NCI-H1436 treated with DMSO at 0.1 percent for 48 hours (cell line): Measurements from ENCODE around the gene UPF3A.
A peak's percentile ranks its signal among the peaks of the same experiment; 100 is the strongest.
"Not testable (repeated sequence)": the region's sequence is repeated elsewhere in the genome, so short reads cannot be mapped to it uniquely, and the experiment has no call there.

Experiments used
- DNase-seq: peaks from one replicate; lab custom pipeline; 2025; lab: John Stamatoyannopoulos, UW

The UPF3A gene

DNA sequence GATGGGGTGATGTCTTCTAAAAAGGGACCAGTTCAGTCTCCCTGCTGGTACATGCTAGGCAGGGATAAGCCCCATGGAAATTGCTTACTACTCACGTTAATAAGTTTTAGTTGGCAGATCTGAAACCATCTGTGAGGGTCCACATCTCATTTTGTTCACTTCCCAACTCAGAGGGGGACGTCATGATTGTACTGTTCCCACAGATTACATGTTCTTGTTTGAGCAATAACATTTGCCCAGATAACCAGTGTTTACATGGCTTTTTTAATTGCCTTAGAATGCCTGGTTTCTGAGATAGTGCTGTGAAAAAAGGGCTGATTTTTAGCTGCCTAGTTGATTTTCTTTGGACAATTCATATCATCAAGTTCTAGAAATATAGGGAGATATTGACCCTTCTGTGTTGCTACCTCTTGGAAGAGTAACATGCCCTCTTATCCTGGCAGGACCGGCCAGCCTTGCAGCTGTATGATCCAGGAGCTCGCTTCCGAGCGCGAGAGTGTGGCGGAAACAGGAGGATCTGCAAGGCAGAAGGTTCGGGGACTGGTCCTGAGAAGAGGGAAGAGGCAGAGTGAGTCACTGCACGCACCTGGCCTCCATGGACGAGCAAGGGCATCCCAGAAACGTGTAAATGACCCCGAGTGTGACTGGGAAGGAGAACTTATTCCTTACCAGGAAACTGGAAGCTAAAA lies 23.1 kb downstream of the UPF3A start:
- DNase-seq: no peak

DNA sequence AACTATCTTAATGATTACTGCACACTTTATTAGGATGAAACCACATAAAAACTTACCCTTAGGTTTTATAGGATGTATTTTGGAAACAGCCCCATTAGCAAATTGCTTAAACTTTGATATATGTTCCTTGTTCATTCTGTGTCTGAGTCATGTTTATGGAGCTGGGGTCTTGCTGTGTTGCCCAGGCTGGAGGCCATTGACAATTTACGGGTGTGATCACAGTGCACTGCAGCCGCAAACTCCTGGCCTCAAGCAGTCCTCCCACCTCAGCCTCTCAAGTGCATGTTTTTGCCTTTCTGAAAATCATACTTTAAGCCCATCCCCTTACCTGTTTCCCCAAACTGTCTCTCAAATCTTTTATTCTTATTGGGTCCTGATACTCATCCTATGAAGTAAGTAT lies 27.7 kb downstream of the UPF3A start:
- no peak for DNase-seq

DNA sequence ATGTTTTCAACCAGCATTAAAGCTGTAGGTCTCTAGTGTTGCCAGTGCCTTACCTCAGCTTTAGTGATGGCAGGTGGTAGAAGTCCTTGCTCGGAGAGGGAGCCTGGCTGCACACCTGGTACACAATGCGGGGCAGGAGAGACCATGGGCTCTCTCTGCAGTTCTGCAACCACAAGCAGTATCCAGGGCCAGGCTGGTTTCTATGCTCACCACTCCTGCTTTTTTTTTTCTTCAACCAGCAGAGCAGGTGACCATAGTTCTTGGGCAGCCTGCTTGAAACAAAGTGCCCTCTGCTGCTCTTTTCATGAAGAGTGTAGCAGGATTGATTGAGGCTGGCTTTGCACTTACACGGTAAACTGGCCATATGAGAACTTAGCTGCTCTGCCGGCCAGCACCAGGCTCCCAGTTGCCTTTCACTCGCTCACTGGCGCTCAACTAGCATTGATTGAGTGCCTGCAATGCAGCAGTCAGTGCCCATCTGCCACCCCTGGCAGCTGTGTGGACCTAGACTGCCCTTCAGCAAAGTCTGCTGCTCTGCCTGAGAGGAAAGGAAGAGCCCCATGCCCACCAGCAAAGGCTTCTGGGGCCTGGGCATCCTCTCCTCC lies 28.5 kb downstream of the UPF3A start:
- no peak for DNase-seq

DNA sequence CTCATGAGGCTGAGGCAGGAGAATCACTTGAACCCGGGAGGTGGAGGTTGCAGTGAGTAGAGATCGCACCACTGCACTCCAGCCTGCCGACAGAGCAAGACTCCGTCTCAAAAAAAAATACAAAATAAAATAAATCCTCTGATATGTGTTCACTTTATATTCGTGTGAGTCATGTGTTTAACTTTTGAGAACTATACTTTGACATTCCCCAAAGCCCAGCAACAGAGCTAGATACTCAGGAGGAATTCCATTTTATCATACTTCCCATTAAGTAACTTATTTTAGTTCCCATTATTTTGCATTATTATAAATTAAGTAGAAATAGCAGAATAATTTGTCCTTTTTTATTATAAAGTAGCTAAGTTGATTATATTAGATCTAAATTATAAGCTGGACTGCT lies 29.6 kb downstream of the UPF3A start:
- no peak for DNase-seq

DNA sequence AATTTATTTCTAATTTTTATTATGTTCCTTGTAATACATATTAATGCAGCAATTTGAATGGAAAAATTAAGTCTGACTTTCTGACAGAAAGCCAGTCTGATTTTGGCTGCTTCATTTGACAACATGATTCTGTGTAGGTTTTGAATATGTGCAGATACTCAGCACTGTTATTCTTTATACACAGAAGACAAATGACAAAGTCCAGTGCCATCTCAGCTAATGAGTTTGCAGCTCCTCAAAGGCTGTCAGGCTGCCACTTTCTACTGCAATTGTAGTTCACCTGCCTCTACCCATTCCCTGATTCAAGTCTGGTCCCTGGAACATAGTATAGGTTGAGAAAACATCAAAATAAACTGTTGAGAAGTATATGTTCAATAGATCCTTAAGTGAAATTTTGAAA lies 30.0 kb downstream of the UPF3A start:
- DNase-seq: no peak

DNA sequence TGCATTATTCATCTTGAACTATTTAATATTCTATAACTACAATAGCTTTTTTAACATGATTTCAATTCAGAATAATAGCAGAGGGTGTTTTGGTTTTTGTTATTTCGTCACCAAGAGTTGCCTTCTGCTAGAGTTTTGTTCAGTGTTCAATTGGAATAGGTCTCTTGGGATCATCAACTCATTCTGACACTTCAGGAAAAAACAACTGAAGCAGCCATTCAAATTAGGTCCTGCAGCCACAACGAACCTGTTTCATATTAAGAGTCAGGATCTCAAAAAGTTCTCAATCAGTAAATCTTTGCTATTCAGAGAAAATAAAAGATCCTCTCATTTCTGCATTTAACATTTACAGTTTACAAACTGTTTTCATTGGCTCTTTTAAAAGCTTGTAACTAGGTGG lies 30.5 kb downstream of the UPF3A start:
- peak; percentile 31 for DNase-seq

DNA sequence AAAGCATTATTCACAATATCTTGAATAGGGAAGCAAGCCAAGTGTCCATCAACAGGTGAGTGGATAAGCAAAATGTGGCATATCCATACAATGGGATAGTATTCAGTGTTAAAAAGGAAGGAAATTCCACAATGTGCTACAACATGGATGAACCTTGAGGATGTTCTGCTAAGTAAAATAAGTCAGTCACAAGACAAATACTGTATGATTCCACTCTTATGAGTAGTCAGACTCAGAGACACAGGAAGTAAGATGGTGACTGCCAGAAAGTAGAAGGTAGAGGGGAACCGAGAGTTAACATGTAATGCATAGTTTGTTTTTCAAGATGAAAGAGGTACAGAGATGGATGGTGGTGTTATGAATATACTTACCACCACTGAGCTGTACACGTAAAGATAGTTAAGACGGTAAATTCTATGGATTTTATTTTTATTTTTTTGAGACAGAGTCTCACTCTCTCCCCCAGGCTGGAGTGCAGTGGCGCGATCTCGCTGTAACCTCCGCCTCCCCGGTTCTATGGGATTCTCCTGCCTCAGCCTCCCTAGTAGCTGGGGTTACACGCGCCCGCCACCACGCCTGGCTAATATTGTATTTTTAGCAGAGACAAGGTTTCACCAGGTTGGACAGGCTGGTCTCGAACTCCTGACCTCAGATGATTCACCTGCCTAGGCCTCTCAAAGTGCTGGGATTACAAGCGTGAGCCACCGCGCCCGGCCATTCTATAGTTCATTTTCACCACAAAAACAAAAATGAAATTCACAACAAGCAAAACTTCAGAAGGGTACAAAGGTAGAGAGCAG lies 31.9 kb downstream of the UPF3A start:
- DNase-seq: no peak

DNA sequence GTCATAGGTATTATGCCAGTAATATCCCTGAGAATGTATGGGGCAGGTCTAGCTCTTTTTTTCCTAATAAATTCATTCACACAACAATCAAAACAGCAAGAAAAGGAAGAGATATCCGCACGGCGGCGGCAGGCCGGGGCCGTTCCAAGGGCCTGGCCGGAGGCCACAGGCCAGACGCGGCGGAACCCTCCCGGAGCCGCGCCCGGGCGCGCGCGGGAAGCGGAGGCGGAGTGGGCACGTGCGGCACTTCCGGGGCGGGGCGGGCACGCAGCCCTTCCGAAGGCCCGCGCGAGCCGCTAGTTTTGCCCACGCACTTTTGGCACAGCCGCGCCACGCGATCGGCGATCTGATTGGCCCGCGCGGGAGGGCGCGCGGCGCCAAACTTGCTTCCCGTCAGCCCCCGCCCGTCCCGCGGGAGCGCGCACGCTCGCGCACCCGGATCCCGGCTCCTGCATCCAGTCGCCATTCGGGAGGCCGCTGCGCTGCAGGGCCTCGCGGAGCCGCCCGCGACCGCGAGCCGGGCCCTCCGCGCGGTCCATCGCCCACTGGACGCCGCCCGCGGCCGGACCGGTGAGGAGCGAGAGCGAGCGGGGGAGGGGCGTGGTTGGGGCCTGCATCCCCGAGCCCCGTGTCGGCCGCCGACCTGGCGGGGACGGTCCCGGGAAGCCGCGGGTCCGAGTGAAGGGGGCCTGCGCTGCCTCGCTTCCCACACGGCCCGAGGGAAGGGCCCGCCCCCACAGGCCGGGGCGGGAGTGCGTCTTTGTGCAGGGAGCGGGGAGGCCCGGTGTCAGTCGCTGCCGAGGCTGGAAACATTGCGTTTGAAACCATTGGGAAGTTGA lies 32.9 kb downstream of the UPF3A start, which contains the start of gene CHAMP1:
Gene CHAMP1, plus strand, starts transcription at position 430 of the 839 bp plus-strand sequence. CDS start 9,340 bp downstream, outside the sequence.
- peak; percentile 64 for DNase-seq

DNA sequence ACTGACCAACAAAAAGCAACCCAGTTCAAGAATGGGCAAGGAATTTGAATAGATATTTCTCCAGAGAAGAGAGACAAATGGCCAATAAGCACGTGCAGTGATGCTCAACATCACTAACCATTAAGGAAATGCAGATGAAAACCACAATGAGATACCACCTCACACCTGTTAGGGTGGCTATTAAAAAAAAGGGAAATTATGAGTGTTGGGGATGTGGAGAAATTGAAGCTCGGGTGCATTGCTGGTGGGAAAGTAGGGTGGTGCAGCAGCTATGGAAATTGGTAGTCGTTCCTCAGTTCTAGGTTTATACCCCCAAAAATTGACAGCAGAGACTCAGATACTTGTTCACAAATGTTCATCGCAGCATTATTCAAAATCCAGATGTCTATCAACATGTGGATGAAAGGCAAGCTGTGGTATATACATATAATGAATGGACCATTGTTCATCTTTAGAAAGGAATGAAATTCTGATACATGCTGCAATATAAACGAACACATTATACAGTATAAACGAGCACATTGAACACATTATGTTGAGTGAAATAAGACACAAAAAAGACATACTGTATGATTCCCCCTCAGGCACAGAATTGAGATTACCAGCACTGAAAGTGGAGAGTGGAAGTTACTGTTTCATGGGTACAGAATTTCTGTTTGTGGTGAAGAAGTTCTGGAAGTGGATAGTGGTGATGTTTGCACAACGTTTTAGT lies 33.8 kb downstream of the UPF3A start:
- DNase-seq: no peak

DNA sequence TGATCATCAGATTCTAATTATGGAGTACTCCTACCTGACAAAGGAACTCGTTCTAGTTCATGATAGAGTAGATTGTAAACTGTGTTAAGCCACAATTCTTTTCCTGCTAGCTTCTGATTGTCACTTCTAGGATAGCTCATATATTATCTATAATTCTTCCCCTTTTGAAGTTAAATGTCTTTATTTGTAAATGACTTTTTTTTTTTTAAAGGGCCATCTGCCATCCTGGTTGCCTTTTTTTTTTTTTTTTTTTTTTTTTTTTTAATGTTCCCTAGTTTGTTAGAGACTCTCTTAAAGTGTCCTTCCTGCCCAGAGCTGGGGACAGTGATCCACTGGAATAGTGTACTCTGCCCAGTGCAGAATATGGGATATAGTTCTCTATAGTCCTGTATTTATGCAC lies 37.2 kb downstream of the UPF3A start:
- DNase-seq: no peak

DNA sequence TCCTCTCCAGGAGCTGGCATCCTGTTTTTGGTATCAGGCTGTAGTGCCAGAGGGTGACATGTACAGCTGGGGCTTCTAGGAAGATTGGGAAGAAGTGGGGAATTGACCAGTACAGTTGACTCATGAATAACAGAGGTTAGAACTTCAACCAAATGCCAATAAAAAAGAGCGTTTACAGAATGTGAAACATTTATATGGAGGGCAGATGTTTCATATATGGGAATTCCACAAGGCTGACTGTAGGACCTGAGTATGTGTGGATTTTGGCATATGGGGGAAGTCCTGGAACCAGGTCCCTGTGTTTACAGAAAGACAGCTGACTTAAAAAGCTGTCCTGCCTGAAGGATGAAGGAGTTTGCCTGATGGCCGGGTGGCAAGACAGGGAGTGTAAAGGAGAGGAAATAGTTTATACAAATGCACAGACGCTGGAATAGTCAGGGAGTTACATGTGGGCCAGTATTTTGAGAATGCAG lies 38.1 kb downstream of the UPF3A start:
- DNase-seq: no peak

DNA sequence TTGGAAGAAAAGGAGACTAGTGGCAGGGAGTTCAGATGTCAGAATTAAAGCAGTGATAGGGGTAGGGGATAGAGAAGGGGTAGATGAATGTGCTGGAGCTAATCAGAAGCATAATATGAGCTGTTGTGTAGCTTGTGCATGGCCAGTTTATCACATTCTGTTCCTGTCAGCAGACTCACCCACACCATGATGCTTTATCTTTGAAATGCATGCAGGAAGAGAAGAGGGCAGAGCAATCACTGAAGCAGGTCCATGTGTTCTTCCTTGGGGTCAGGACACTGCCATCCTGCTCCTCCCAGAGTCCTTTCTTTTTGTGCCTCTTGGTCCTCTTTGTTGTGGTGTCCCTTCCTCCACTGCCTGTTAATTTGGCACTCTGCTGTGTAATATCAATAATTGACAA lies 38.7 kb downstream of the UPF3A start:
- no peak for DNase-seq

DNA sequence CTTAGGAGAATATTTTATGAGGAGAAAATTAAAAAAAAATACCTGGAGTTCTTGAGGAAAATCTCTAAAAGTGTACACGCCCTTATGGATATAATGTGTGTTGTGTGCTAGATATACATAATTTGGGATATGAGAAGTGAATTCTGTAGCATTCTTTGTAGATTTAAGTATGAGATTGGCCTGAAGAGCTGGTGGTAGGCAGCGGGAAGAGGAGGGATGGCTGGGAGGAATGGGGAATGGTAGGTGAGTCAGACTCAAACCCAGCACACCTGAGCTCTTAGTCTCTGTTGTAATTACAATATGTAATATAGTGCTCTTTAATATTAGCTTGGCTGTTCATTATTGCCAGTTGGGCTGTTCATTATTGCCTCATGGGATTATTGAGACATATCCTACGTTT lies 39.9 kb downstream of the UPF3A start:
- DNase-seq: no peak

DNA sequence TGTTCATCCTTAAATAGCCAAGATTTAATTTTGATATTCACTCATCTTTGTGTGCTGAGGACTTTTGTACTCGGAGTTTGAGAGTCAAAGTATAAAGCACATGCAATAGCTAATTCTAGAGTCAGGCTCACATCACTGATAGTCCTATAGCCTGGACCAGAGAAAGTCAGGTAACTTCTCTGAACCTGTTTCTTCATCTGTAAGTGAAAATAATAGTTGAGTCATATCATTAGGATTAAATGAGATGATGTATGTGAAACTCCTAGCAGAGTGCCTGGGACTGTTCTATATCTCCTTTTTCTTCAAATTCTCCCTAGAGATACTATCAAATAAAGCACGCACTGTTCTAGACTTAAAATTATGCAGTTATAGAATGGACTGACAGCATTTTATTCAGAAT lies 41.9 kb downstream of the UPF3A start:
- no peak for DNase-seq

DNA sequence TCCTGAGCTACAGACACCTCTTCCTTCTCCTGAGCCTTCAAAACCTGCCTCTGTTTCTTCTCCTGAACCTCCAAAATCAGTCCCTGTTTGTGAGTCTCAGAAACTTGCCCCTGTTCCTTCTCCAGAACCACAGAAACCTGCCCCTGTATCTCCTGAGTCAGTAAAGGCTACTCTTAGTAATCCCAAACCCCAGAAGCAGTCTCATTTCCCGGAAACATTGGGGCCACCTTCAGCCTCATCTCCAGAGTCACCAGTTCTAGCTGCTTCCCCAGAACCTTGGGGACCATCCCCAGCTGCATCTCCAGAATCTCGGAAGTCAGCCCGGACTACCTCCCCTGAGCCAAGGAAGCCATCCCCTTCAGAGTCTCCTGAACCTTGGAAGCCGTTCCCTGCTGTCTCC lies 42.9 kb downstream of the UPF3A start:
- no peak for DNase-seq

DNA sequence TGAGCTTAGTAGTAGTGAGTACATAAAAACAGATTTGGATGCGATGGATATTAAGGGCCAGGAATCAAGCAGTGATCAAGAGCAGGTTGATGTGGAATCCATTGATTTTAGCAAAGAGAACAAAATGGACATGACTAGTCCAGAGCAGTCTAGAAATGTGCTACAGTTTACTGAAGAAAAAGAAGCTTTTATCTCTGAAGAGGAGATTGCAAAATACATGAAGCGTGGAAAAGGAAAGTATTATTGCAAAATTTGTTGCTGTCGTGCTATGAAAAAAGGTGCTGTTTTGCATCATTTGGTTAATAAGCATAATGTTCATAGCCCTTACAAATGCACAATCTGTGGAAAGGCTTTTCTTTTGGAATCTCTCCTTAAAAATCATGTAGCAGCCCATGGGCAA lies 44.3 kb downstream of the UPF3A start:
- DNase-seq: no peak

DNA sequence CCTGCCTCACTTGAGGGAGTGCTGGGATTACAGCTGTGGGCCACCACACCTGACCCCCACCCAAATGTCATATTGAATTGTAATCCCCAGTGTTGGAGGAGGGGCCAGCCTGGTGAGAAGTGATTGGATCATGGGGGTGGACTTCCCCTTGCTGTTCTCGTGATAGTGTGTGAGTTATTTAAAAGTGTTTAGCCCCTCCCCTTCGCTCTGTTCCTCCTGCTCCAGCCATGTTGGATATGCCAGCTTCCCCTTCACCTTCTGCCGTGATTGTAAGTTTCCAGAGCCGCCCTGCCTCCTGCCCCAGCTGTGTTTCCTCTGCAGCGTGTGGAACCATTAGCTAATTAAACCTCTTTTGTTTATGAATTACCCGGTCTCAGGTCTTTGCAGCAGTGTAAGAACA lies 46.6 kb downstream of the UPF3A start:
- no peak for DNase-seq

DNA sequence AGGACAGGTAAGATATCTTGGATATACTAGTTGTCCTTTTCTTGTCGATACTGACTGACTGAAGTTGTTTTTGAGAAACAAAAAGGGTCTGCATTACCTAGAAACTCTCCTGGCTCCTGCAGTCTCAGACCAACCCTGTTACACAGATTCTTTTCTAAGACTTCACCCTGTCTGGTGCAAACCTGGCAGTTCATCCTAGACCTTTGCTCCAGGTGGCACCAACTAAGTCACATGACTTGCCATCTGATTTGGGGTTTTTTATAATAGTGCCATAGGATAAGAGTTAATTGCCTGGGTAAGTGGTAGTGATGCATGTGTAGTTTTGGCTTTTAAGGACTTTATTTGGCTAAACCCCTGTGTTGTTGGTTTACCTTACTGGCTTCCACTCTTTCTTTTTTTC lies 47.2 kb downstream of the UPF3A start:
- no peak for DNase-seq

DNA sequence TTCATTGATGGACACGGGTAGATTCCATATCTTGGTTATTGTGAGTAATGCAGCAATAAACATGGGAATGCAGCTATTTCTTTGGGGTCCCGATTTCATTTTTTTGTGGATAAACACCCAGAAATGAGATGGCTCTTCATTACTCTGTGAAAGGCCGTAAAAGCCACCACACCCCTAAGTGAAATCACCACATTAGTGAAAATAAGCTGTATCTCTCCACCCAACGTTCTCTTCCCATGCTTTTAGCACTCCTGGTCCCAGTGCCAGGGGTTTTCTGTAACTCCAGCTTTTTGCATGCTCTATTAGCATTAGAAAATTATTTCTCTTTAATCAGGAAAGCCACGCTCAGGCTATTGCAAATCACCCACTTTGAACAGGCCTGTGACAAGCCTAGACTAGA lies 48.7 kb downstream of the UPF3A start:
- DNase-seq: no peak

DNA sequence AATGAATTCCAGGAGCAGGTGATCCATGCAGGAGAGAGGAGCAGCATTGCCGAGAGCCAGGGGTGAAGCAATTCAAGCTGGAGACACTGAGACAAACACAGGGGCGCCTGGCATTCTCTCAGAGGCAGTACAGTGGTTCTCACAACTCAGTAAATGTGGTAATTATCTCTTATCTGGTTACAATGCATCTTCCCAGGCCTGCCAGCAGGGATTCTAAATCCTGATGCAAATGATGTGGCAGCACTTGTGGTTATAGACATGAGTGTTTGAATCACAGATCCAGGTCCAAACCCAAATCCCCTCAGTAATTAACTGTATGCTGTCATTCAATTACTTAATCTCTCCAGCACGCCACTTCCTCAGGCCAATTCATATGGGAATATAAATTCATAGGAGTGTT lies 52.5 kb downstream of the UPF3A start:
- DNase-seq: not testable (repeated sequence)

DNA sequence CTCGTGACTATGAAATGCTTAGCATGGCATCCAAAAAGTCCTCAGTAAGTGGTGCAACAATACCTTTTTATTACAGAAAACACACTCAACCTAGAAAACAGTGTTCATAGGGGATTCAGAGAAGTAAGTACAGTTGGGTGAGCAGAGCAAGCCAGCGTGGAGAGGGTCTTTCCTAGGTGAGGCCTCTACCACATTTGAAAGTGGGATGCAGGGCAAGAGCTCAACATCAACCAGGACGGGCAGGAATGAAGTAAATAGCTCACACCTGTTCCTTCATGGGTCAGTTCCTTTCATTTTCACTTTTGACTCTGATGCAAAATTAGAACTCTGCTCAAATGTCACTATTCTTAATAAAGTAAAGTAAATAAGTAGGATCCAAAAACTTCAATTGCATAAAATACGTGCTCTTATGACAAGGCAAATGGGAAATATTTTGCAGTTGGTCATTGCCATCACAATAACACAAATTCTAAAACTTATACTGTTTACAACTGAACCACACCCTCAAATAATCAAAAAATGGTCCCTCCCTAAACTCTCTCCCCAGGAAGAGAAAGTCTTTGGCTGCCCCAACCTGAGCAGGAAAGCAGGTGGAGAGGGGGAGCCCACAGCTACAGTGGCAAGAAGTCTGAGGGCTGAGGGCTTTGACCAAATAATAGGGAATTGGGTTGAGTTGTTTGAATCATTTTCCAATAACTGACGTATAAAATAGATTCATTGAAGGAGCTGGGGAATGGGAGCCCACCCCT lies 53.1 kb downstream of the UPF3A start:
- no peak for DNase-seq
